ENCODE data around the gene CLCF1.

DNA sequence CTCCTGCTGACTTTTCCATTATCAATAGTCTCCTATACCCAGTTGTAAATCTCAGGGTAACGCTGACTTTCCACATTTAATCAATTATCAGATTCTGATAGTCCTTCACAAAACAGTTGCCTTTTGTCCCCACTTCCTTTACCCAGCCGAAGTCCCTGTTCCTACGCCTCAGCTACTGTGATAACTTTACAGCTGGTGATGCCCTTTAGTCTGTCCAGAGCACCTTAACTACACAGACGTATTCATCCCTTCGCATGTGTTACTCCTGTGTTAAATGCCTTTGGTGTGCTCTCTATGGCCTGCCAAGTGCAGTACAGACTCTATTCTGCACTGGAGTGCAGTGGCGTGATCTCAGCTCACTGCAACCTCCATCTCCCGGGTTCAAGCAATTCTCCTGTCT is 49.9 kb downstream of the CLCF1 start:
- TF ChIP-seq, protein P1, sequence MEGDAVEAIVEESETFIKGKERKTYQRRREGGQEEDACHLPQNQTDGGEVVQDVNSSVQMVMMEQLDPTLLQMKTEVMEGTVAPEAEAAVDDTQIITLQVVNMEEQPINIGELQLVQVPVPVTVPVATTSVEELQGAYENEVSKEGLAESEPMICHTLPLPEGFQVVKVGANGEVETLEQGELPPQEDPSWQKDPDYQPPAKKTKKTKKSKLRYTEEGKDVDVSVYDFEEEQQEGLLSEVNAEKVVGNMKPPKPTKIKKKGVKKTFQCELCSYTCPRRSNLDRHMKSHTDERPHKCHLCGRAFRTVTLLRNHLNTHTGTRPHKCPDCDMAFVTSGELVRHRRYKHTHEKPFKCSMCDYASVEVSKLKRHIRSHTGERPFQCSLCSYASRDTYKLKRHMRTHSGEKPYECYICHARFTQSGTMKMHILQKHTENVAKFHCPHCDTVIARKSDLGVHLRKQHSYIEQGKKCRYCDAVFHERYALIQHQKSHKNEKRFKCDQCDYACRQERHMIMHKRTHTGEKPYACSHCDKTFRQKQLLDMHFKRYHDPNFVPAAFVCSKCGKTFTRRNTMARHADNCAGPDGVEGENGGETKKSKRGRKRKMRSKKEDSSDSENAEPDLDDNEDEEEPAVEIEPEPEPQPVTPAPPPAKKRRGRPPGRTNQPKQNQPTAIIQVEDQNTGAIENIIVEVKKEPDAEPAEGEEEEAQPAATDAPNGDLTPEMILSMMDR (conservative IDR thresholded peaks at IDR 0.05; ENCODE audit: low read length), result no peak
- TF ChIP-seq EZH2phosphoT487 (IDR thresholded peaks at IDR 0.05; ENCODE audit: borderline replicate concordance), result no peak
